Liver (tissue), 9 donors: ENCODE measurements around the gene NUPR1. TPM values are rescaled to one million over a fixed set of nuclear protein-coding genes. Genes with fewer than 3 reads are reported as not detected.

Source experiments
- DNase-seq: peaks from one replicate; pipeline ENCODE4 v3.0.0-alpha.2; 2017; ENCODE audit warnings: low spot score
- H3K27ac ChIP-seq, 2 donors: one replicate each; pipeline ENCODE4 v1.7.0; 2013; ENCODE audit warnings: inconsistent platforms in 2 of 2, low read length in 2 of 2, control low read depth in 1 of 2, low read depth in 1 of 2, mild to moderate bottlenecking in 1 of 2
- H3K27me3 ChIP-seq, 4 donors: one replicate each; pipeline versions ENCODE4 v1.6.1 to v1.7.0; 2013; ENCODE audit warnings: low read length in 3 of 4, inconsistent platforms in 1 of 4, mild to moderate bottlenecking in 1 of 4, moderate library complexity in 1 of 4; ENCODE audit not compliant: control insufficient read depth in 4 of 4, insufficient read depth in 4 of 4
- H3K36me3 ChIP-seq, 4 donors: one replicate each; pipeline versions ENCODE4 v1.6.1 to v1.7.0; 2013; ENCODE audit warnings: low read length in 3 of 4, mild to moderate bottlenecking in 3 of 4, low read depth in 1 of 4, moderate library complexity in 1 of 4; ENCODE audit not compliant: control insufficient read depth in 4 of 4, insufficient read depth in 3 of 4
- H3K4me1 ChIP-seq, 4 donors: one replicate each; pipeline versions ENCODE4 v1.6.1 to v1.7.0; 2013; ENCODE audit warnings: low read length in 3 of 4, mild to moderate bottlenecking in 3 of 4, moderate library complexity in 1 of 4; ENCODE audit not compliant: control insufficient read depth in 4 of 4, insufficient read depth in 4 of 4
- H3K4me3 ChIP-seq, 3 donors: one replicate each; pipeline versions ENCODE4 v1.6.1 to v1.7.0; 2013; ENCODE audit warnings: low read length in 3 of 3, control low read depth in 1 of 3, low read depth in 1 of 3, mild to moderate bottlenecking in 1 of 3
- H3K9ac ChIP-seq, 2 donors: one replicate each; pipeline ENCODE4 v1.7.0; 2013; ENCODE audit warnings: low read length in 2 of 2, mild to moderate bottlenecking in 2 of 2, moderate library complexity in 2 of 2, control low read depth in 1 of 2, low read depth in 1 of 2
- H3K9me3 ChIP-seq, 4 donors: one replicate each; pipeline versions ENCODE4 v1.6.1 to v1.7.0; 2013; ENCODE audit warnings: low read length in 3 of 4; ENCODE audit not compliant: control insufficient read depth in 4 of 4
- ATF3 ChIP-seq: IDR thresholded peaks from 2 replicates; pipeline ENCODE4 v1.6.1; 2016; ENCODE audit warnings: antibody characterized with exemption
- CTCF ChIP-seq: fragments of 150-350 bp; IDR thresholded peaks from 2 replicates; pipeline ENCODE4 v1.5.1; 2017; ENCODE audit warnings: improper control_type of control experiment, low read depth, low read length; ENCODE audit not compliant: missing input control
- EGR1 ChIP-seq, 2 donors: IDR thresholded peaks; 2 replicates each; pipeline ENCODE4 v1.6.1; 2016 to 2018; ENCODE audit warnings: antibody characterized with exemption in 2 of 2, low read depth in 2 of 2
- FOXA1 ChIP-seq: IDR thresholded peaks from 2 replicates; pipeline ENCODE4 v1.6.1; 2016; ENCODE audit warnings: antibody characterized with exemption
- FOXA2 ChIP-seq: IDR thresholded peaks from 2 replicates; pipeline ENCODE4 v1.6.1; 2016; ENCODE audit warnings: antibody characterized with exemption
- HNF4A ChIP-seq, 2 donors: conservative IDR thresholded peaks; 2 replicates each; pipeline ENCODE4 v1.6.1; 2016; ENCODE audit warnings: antibody characterized with exemption in 2 of 2, mild to moderate bottlenecking in 2 of 2
- HNF4G ChIP-seq: IDR thresholded peaks from 2 replicates; pipeline ENCODE4 v1.6.1; 2016; ENCODE audit warnings: antibody characterized with exemption
- JUND ChIP-seq, 2 donors: IDR thresholded peaks; 2 replicates each; pipeline ENCODE4 v1.6.1; 2016; ENCODE audit warnings: antibody characterized with exemption in 2 of 2
- MAX ChIP-seq: IDR thresholded peaks from 2 replicates; pipeline ENCODE4 v1.6.1; 2016; ENCODE audit warnings: antibody characterized with exemption
- NR2F2 ChIP-seq: IDR thresholded peaks from 2 replicates; pipeline ENCODE4 v1.6.1; 2016; ENCODE audit warnings: antibody characterized with exemption
- RAD21 ChIP-seq, 2 donors: IDR thresholded peaks; 2 replicates each; pipeline ENCODE4 v1.6.1; 2016; ENCODE audit warnings: antibody characterized with exemption in 2 of 2, mild to moderate bottlenecking in 2 of 2
- RXRA ChIP-seq, 2 donors: IDR thresholded peaks; 2 replicates each; pipeline ENCODE4 v1.6.1; 2017 to 2018; ENCODE audit warnings: antibody characterized with exemption in 2 of 2, mild to moderate bottlenecking in 1 of 2
- SP1 ChIP-seq: IDR thresholded peaks from 2 replicates; pipeline ENCODE4 v1.6.1; 2018; ENCODE audit warnings: antibody characterized with exemption, mild to moderate bottlenecking
- YY1 ChIP-seq: IDR thresholded peaks from 2 replicates; pipeline ENCODE4 v1.6.1; 2016; ENCODE audit warnings: antibody characterized with exemption, mild to moderate bottlenecking
- ZBTB33 ChIP-seq: IDR thresholded peaks from 2 replicates; pipeline ENCODE4 v1.6.1; 2016; ENCODE audit warnings: antibody characterized with exemption
- WGBS: extraction: QIAGEN DNeasy Blood & Tissue Kit; methylation state at CpG from one replicate; pipeline ENCODE4 v1.1.7; 2013; 5-methylcytosine and 5-hydroxymethylcytosine counted together
- polyA plus RNA-seq, 2 donors: library from polyadenylated mRNA; stranded (reverse) in 1 of 2; unstranded in 1 of 2; fragments of 200-250 nt in 1 of 2; fragments of >200 nt in 1 of 2; fragmentation: Nextera tagmentation in 1 of 2; extraction: Ambion mirVana in 1 of 2; gene quantifications; one replicate each; pipeline versions ENCODE4 v1.2.1 to v1.2.3, GENCODE V29; 2013 to 2015
- total RNA-seq, 2 donors: library from RNA; depleted of rRNA; stranded (reverse); fragments of >200 nt; gene quantifications; one replicate each; pipeline ENCODE4 v1.2.3, GENCODE V29; 2014
- donor health status: healthy.
- donor health status: healthy.
- donor health status: healthy.
- donor health status: healthy.
- donor health status: healthy.

NUPR1 gene
- total and polyA plus RNA-seq, 4 donors = 10.9 to 305 (median 62.6) TPM

- DNase-seq = no peak
- Histone ChIP-seq H3K9me3 (no peaks in the 10 kb centered on the region), H3K27ac (peak overlapping the region; percentile 92 to 98), H3K27me3 (no peaks in the 10 kb centered on the region), H3K36me3 (peaks cover 0 to 2% (median 0%) of the 10 kb centered on the region in 4 donors), H3K4me3 (peak overlapping the region; percentile 62 to 75 (median 68)), H3K9ac (peak overlapping the region; percentile 89 to 95), H3K4me1 (peaks cover 14 to 52% (median 28%) of the 10 kb centered on the region in 4 donors)
- TF ChIP-seq HNF4G (no peak), NR2F2 (no peak), FOXA1 (no peak), JUND (IDR thresholded peaks at IDR 0.05) (no peak), YY1 (no peak)
- 29% methylated on average over 13 of the region's 13 CpGs for WGBS
Observed at GRCh38 chr16:28537964-28538732, 626 bp downstream of the NUPR1 start.

- TF ChIP-seq RXRA (IDR thresholded peaks at IDR 0.05) (no peak), RAD21 (IDR thresholded peaks at IDR 0.05) (no peak), SP1 (no peak), ATF3 (no peak), JUND (IDR thresholded peaks at IDR 0.05) (no peak), HNF4A (conservative IDR thresholded peaks at IDR 0.05) (no peak), MAX (no peak), NR2F2 (no peak), CTCF (no peak), FOXA1 (no peak)
- Histone ChIP-seq H3K27me3 (no peaks in the 10 kb centered on the region), H3K9me3 (no peaks in the 10 kb centered on the region), H3K4me1 (peaks cover 12 to 53% (median 32%) of the 10 kb centered on the region in 4 donors), H3K36me3 (peaks cover 0 to 2% (median 0%) of the 10 kb centered on the region in 4 donors), H3K9ac (peak overlapping the region; percentile 89 to 95), H3K27ac (peak overlapping the region; percentile 92 to 98), H3K4me3 (peak overlapping the region; percentile 62 to 75 (median 68))
- WGBS = 37% methylated on average over 6 of the region's 6 CpGs
- no peak for DNase-seq
Observed at GRCh38 chr16:28537076-28537475, 1.7 kb downstream of the NUPR1 start.

- Histone ChIP-seq H3K27me3 (no peaks in the 10 kb centered on the region), H3K36me3 (peaks cover 0 to 2% (median 0%) of the 10 kb centered on the region in 4 donors), H3K4me1 (peaks cover 15 to 61% (median 38%) of the 10 kb centered on the region in 4 donors), H3K27ac (peak overlapping the region; percentile 58 to 80), H3K9me3 (no peaks in the 10 kb centered on the region), H3K4me3 (no peak overlapping the region), H3K9ac (no peak overlapping the region)
- no peak for DNase-seq
- WGBS = 27% methylated on average over 5 of the region's 5 CpGs
- peak; percentile 45 for TF ChIP-seq SP1
- TF ChIP-seq HNF4A (conservative IDR thresholded peaks at IDR 0.05) = peak; percentile 9 to 57
- no peak for TF ChIP-seq EGR1 (IDR thresholded peaks at IDR 0.05; ENCODE audit: low read depth in 2 of 2)
- TF ChIP-seq MAX = peak; percentile 84
- peak in 1 of 2 donors; percentile 44 for TF ChIP-seq JUND (IDR thresholded peaks at IDR 0.05)
- TF ChIP-seq YY1 = peak; percentile 89
- TF ChIP-seq RXRA (IDR thresholded peaks at IDR 0.05) = peak in 1 of 2 donors; percentile 78
- no peak for TF ChIP-seq FOXA2
- TF ChIP-seq ZBTB33 = peak; percentile 70
- peak; percentile 49 for TF ChIP-seq FOXA1
Observed at GRCh38 chr16:28534542-28535373, 4.0 kb downstream of the NUPR1 start.
